Stimulated activated CD4-positive, alpha-beta T cell treated with anti-CD3 and anti-CD28 coated beads, Interleukin-15, amount 100 ng/mL, for 1 hour (primary cell): ENCODE measurements around the gene NUDT4.

Source experiments
- DNase-seq, 2 donors: peaks; one replicate each; pipeline ENCODE4 v3.0.0-alpha.2; 2020; ENCODE audit warnings: low read depth in 1 of 2, low spot score in 1 of 2

The NUDT4 gene

DNA sequence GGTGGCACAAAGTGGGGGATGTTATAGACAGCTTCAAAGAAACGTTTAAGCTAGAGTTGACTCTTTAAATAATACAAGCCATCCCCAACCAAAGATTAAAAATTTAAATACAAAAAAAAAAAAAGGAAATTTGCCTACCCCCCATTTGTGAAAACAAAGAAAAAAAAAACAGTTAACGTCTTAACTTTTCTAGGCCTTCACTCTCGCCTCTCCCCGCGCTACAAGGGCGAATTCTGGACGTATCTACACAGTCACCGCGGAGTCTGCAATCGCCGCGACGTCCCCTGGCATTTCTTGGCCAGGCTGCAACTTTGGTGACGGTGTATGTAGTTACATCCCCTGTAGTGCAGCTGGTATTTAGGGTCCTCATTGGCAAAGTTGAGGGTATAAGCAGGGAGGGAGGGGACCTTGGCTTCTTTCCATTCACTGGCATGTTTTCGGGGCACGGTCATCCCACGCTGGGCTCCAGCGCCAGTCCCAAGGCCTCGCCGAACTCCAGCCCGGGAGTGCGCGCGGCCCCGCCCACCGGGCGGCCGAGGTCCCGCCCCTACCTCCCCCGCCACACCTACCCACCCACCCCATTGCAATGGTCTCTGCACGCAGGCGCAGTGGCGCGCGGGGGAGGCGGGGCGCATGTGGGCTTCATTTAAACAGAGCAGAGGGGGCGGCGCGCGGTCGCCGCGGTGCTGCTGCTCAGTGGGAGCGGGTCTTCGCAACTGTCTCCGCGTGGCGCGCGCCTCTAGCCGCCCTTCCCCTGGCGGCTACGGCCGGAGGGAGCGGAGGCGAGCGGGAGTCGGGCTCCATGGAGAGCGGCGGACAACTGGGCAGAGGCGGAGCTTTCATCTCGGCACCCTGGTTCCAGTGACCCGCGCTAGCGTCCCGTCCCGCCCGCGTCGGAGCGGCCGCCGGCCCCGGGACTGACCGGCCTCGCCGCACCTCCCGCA lies at the start of gene NUDT4:
Gene NUDT4 (plus strand): TSS at position 674 of the 944 bp plus-strand sequence. CDS start 398 bp downstream, outside the sequence.
- peak; percentile 95 to 98 for DNase-seq

DNA sequence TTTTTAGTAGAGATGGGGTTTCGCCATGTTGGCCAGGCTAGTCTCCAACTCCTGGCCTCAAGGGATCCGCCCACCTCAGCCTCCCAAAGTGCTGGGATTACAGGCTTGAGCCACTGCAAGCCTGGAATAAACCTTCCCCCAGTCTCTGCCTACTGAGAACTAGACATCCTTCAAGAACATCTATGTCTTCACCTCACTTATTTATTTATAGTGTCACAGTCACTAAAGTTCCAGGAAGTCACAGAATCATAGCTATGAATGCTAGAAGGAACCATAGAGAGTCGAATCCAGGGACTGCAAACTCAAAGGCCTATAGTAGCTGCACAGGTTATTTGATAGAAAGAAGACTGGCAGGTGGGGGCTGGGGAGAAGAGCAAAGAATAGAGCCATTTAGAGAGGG lies 44.7 kb upstream of the NUDT4 start:
- DNase-seq = no peak

- DNase-seq = no peak
Measured at GRCh38 chr12:93333828-93334227, 43.9 kb upstream of the NUDT4 start.

GRCh38 chr12:93335603-93336162 lies 42.0 kb upstream of the NUDT4 start:
- no peak for DNase-seq

DNA sequence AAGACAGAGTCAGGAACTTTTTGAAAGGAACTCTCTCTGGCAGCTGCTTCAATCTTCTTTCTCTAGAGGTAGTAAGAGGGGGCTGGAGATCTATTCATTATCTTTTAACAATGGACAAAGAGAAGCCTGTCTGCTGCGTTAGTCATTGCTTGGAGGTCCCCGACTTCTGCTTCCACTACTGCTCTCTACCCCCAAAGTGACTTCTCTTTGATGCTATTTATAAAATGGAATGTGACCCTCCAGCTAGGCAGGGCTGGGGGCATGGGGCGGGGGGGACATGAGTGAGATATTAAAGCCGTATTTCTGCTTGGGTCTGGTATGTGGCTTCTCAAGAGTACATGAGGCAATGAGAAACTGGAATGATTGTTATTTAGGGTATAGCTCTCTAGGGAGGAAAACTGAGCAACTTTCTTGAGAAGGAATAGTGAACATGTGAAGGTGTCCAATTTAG lies 41.4 kb upstream of the NUDT4 start:
- no peak for DNase-seq

DNA sequence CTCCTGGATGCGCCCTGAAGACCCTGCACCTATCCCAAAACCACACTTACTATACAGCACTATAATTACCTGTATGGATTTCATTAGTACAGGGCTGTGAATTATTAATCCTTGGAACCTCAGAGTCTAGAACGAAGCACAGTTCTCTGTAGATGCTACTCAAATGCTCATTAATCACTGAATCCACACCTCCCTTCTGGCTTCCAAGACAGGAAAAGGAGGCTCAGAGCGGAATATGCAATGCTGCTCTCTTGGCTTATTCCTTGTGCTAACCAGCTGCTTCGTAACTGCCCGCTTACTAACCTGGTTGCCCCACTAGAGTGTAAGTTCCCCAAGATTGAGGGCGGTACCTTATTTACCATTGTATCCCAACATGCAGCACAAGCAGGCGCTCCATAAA lies 39.1 kb upstream of the NUDT4 start:
- DNase-seq = no peak

- DNase-seq = no peak
Measured at GRCh38 chr12:93339695-93340094, 38.0 kb upstream of the NUDT4 start.

- DNase-seq = no peak
Measured at GRCh38 chr12:93341409-93342049, 36.2 kb upstream of the NUDT4 start.

DNA sequence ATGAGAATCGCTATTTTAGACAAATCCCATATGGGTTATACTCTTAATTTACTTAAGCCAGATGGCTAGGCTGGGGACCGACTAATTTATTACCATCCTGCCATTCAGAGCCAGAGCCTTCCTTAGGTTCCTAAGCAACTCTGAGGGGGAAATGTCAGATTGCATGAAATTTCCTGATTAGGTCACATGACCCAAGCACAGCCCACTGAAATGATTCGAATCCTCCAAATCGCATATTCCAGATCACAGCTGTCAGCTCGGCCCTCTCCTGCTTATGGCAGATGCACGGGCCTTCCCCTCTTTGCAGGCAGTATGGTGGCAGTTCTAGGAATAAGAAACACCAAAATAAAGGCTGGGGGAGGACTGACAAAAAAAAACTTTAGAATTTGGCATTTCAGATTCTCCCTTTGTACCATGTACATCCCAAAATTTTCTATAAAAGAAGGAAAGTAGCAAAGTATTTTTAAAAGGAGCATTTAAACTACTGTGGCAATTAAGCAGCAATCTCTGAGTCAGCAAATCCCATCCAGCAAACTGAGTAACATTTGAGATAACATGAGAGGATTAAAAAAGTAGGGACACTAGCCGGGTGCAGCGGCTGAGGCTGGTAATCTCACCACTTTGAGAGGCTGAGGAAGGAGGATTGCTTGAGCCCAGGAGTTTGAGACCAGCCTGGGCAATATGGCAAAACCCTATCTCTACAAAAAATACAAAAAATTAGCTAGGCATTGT lies 30.5 kb upstream of the NUDT4 start:
- DNase-seq = no peak

- no peak for DNase-seq
Measured at GRCh38 chr12:93348575-93349435, 28.9 kb upstream of the NUDT4 start.

DNA sequence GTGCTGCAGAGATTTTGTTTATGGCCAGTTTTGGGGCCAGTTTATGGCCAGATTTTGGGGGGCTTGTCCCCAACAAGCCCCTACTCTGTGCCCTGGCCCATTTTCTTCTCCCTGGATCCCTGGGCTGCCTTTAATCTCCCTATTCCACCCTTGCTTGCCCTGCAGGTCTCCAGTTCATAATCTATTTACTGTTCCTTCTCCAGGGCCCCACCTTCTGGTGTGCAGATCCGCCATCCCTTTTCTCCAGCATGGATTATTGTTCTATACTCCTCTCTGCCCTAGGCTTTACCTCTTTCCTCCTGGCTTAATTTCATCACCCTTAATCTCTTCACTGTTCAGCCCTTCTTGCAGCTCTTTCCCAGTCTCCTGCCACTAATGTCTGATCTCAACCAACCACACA lies 26.0 kb upstream of the NUDT4 start:
- DNase-seq = no peak

DNA sequence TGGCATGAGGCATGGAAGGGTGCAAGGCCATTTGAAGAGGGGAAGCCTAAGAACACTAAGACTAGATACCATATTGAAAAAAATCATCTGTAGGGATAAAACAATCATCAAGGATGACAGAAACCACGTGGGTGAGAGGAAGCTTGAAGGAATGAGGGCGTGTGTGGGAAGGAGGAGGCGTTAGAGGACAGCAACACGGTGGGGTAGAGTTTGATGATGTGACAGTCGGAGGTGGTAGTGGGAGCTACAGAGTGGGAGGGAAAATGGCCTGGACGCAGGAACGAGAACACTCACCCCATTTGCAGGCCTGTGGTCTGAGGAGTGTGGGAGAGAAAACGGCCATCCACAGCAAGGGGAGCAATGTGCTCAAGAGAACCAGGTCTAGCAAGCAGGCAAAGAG lies 25.4 kb upstream of the NUDT4 start:
- DNase-seq = no peak

GRCh38 chr12:93356214-93356613 lies 21.5 kb upstream of the NUDT4 start:
- no peak for DNase-seq

- no peak for DNase-seq
Measured at GRCh38 chr12:93358058-93358457, 19.7 kb upstream of the NUDT4 start.

DNA sequence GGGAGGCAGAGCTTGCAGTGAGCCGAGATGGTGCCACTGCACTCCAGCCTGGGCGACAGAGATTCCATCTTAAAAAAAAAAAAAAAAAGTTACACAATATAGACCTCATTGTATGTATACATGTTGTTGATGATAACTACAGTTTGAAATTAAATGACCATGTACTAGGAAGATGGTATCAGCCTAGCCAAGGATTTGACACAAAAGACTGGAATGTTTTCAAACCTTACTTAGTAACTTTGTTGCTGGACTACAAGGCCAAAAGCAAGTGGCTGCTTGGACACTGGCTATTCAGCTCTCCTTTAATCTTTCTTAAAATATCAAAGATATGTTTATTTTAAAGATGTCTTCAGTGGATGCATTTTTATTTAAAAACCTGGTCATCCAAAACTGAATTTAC lies 18.9 kb upstream of the NUDT4 start:
- DNase-seq = no peak

GRCh38 chr12:93360688-93361087 lies 17.0 kb upstream of the NUDT4 start:
- no peak for DNase-seq

DNA sequence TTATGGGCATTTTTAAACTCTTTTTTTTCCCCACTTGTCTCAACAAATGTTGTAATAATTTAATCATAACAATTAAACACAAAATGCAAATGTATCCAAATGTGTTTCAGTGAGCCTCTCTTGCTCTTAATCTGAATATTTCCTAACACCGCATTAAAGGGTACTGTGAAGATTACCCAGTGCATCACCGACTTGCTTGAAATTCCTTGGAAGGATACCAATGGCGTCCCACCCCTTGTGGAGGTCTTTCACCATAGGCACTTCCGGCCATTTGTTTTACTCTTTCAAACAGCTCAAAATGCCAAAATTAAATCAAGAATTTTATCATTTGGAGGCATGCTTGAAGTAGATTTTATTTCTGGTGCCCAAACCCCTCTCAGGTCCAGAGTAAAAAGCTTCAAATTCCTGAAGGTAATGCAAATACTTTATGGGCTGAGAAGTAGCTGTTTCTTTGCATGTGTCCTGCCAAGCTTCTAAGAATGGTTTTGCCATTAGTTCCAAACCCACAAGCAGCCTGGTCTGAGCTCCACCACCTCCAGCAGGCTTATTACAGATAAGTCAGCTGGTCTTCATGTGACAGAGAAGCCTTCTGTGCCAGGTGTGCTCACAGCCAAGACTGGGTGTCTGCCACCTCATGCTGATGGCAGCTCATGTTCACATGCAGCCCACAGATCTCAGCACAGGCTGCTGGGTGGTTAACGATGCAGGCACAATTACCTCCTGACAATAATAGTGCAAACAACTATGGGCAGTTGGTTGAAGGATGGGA lies 16.4 kb upstream of the NUDT4 start:
- DNase-seq = no peak

- no peak for DNase-seq
Measured at GRCh38 chr12:93363841-93364297, 13.9 kb upstream of the NUDT4 start.

DNA sequence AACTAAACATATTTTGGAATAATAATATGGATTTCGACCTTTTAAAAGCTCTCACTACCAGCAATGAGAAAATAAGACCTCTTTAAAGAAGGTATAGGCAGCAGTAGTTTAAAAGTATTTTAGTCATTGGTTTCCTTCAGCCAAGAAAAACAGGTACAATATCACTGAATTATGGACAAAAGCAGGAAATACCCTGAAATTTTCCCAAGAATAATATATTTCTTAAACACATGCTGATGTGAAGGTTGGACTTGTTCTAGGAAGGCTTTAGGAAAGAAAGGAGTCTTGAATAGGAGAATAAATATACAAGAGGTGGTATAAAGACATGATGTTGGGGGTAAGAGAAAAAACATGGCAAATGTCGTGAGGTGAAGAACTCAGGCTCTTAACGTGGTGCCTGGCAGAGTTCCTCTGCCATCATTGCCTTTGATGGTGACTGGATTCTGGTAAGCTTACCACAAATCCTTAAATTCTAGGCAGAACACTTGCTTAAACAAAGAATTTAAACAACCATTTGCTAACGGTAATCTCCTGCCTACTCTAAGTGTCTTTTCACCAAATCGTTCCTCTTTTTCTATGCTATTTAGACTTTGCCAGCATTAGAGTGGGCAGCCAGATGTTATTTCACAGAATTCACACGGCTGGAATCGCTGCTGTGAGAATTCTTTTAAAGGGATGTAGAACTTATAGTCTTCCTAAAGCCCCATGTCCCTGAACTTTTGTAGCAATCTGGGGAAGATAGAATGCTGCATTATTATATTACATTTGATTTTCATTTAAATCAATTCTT lies 11.9 kb upstream of the NUDT4 start:
- no peak for DNase-seq
